NCI-H146 treated with DMSO at 0.1 percent for 48 hours (cell line): ENCODE measurements around the gene HNRNPH2.

Experiments used
- DNase-seq: peaks from one replicate; lab custom pipeline; 2025; ENCODE audit not compliant: unreplicated experiment; lab: John Stamatoyannopoulos, UW

The HNRNPH2 gene

DNA sequence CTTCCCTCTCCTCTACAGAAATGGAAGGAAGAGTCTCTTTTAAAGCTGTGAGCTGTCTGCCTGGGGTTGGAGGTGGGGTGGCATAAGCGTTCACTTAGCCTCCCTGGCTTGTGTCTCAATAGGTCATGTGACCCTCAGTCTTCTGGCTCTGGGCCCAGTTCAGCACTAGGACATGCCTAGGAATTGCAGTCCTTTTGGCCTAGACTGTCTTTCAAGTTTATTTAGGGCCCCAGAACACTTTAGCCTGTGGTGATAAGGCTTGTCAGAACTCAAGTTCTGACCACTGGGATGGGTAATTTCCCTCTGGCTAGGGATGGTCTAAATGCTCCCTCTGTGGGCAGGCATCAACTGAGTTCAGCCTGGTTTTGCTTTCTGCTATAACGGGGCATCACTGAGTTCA, 42.9 kb downstream of the HNRNPH2 start:
- no peak for DNase-seq

GRCh38 chrX:101452056-101452455, 44.0 kb downstream of the HNRNPH2 start:
- no peak for DNase-seq

DNA sequence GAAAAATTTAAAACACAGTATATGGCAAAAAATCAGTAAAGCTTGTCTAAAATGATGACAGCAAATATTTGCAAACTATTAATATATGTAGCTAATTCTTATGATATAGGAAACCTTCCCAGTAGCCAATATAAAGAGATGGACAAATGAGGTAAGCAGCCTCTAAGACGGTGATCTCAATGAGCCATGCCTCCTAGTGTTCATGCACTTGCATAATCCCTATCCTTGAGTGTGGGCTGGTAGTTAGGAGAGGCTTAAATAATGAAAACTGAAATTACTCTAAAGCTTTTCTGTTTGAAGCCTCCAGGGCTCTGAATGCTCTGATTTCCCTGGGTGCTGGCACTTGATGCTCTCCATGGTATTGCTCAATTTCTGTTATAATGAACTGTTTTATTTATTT, 52.6 kb downstream of the HNRNPH2 start:
- no peak for DNase-seq

DNA sequence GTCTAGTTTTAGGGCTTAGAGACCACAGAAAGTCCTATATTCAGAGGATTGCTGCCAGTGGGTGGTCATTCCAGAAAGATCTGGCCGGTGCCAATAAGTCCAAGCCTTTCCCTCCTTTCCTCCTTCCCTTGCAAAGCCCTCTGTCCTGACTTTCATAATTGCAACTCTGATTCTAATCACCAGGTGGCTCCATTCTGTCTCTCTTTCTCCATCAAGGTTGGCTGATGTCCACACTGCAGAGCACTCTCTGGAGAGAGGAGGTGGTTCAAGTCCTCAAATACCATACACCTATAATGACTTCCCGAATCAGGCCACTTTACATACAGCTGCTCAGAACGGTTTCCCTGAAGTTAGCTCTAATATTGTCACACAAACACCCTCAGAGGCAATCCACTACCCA, 54.9 kb downstream of the HNRNPH2 start:
- peak; percentile 36 for DNase-seq
